Heart left ventricle (tissue), 16 donors: ENCODE results near the gene RXRA. TPM values are rescaled to one million over a fixed set of nuclear protein-coding genes. Genes with fewer than 3 reads are reported as not detected.

Source experiments
- ATAC-seq, 4 donors: fragments of 200-7000 bp; cut with Tn5 transposase; one replicate each; pipeline ENCODE4 v1.9.1; 2020 to 2022; ENCODE audit warnings: moderate library complexity in 4 of 4, mild to moderate bottlenecking in 3 of 4, moderate number of reproducible peaks in 1 of 4
- DNase-seq, 5 donors: peaks; one replicate each; pipeline ENCODE4 v3.0.0-alpha.2; 2020
- H3K27ac ChIP-seq, 12 donors: fragments of 200-600 bp; sonication (generic) in 4 of 12; one replicate each; pipeline versions ENCODE4 v1.5.0 to v1.8.0; 2016 to 2022; ENCODE audit warnings: mild to moderate bottlenecking in 2 of 12
- H3K27me3 ChIP-seq, 9 donors: fragments of 200-600 bp; sonication (generic) in 2 of 9; one replicate each; pipeline versions ENCODE4 v1.5.1 to v1.8.0; 2016 to 2022; ENCODE audit warnings: mild to moderate bottlenecking in 3 of 9
- H3K36me3 ChIP-seq, 9 donors: fragments of 200-600 bp; sonication (generic) in 2 of 9; one replicate each; pipeline versions ENCODE4 v1.5.0 to v1.8.0; 2018 to 2022; ENCODE audit warnings: mild to moderate bottlenecking in 2 of 9
- H3K4me1 ChIP-seq, 12 donors: fragments of 200-600 bp; sonication (generic) in 4 of 12; one replicate each; pipeline versions ENCODE4 v1.5.0 to v1.8.0; 2016 to 2022; ENCODE audit warnings: mild to moderate bottlenecking in 3 of 12
- H3K4me3 ChIP-seq, 12 donors: fragments of 200-600 bp; sonication (generic) in 4 of 12; one replicate each; pipeline versions ENCODE4 v1.5.0 to v1.8.0; 2017 to 2022; ENCODE audit warnings: mild to moderate bottlenecking in 9 of 12, moderate library complexity in 4 of 12
- H3K9me3 ChIP-seq, 12 donors: fragments of 200-600 bp; sonication (generic) in 4 of 12; one replicate each; pipeline versions ENCODE4 v1.5.0 to v1.8.0; 2016 to 2022; ENCODE audit warnings: mild to moderate bottlenecking in 1 of 12
- POLR2A ChIP-seq, 2 donors: fragments of 450-650 bp; IDR thresholded peaks; one replicate each; pipeline ENCODE4 v1.6.1; 2017; ENCODE audit warnings: antibody characterized with exemption in 2 of 2, mild to moderate bottlenecking in 2 of 2, moderate library complexity in 2 of 2
- WGBS, 4 donors: extraction: QIAGEN DNeasy Blood & Tissue Kit in 2 of 4; methylation state at CpG; one replicate each; pipeline versions ENCODE4 v1.1.5 to v1.1.7; 2013 to 2018; 5-methylcytosine and 5-hydroxymethylcytosine counted together
- intact Hi-C, 10 donors: fragments of 100-400 bp; cut with DNase I; formaldehyde crosslinking; loops; one replicate each; pipeline versions ENCODE4 v1.11.1 to v1.14.2; 2022
- long read RNA-seq, 3 donors: library from polyadenylated mRNA; unstranded; transcript quantifications; one replicate each; pipeline ENCODE4 v2.0.0, GENCODE V29; 2020 to 2021
- polyA plus RNA-seq, 2 donors: library from polyadenylated mRNA; stranded (reverse); fragments of 200-250 nt; gene quantifications; one replicate each; pipeline ENCODE4 v1.2.3, GENCODE V29; 2013
- total RNA-seq, 9 donors: library from RNA; depleted of rRNA in 2 of 9; stranded (reverse); fragments of >200 nt in 2 of 9; fragmentation: NEBNext Ultra II Directional in 3 of 9; extraction: Animal tissue kit (Norgen Biotek cat#: 25700) in 3 of 9; gene quantifications; one replicate each; pipeline versions ENCODE4 v1.1.0 to v1.2.4, GENCODE V29; 2016 to 2023
- TF ChIP-seq, protein P1 (sequence below), 12 donors: fragments of 200-600 bp; sonication (generic) in 4 of 12; IDR thresholded peaks; one replicate each; pipeline versions ENCODE4 v1.5.0 to v1.8.0; 2018 to 2022; ENCODE audit warnings: antibody characterized with exemption in 12 of 12, mild to moderate bottlenecking in 5 of 12
- donor health status: ischemic (EF 13 %, LVEDD 7.1; RV severe dilation, severe dysfunction).
- donor health status: healthy with polysubstance abuse.
- donor health status: DM: no; HTN: yes; CAD: no.
- donor health status: DM: no; HTN: no; CAD: no.
- donor health status: ischemic (EF 25% LVEDD 6.9; RV normal size, moderate dysfunction).
- donor health status: ischemic (EF 25% LVEDD 5.7; RV mildly dilated, moderate dysfunction).
- donor health status: healthy.
- donor health status: DM: yes; HTN: yes; CAD: no.
- donor health status: ischemic (EF 35%, LVEDD 5.7; RV mildly dilated, moderate dysfunction).
- donor health status: nonischemic (EF 11% LVEDD 7.7; RV severe dilation, severe dysfunction).
- donor health status: DM: yes; HTN: yes; CAD: no.
- donor health status: PGD.
- donor health status: ischemic (EF 29% LVEDD 5.4; RV normal size, mild dysfunction).
- donor health status: nonischemic (EF 23%, LVEDD 6.1; RV moderate dilation, normal function).

RXRA gene
- total RNA-seq (10 to 100 TPM; 45.5 to 87.9 (median 52.9) TPM), polyA plus RNA-seq (10 to 100 TPM; 54.9 to 55.8 TPM)
- long read RNA-seq, donor 1, transcript RXRA-202 (10 exons, 1,846 nt) = major isoform, 8 of 101 reads
- long read RNA-seq, donor 1, partial matches to known transcripts = 90 of 101 reads
- long read RNA-seq, donor 1, other reads (novel, unspliced or antisense) = 3 of 101 reads
- long read RNA-seq, donor 2, transcript RXRA-202 (10 exons, 1,846 nt) = major isoform, 5 of 114 reads
- long read RNA-seq, donor 2, partial matches to known transcripts = 101 of 114 reads
- long read RNA-seq, donor 2, other reads (novel, unspliced or antisense) = 8 of 114 reads
- long read RNA-seq, donor 3, transcript RXRA-202 (10 exons, 1,846 nt) = major isoform, 17 of 93 reads
- long read RNA-seq, donor 3, partial matches to known transcripts = 70 of 93 reads
- long read RNA-seq, donor 3, other reads (novel, unspliced or antisense) = 6 of 93 reads

DNA sequence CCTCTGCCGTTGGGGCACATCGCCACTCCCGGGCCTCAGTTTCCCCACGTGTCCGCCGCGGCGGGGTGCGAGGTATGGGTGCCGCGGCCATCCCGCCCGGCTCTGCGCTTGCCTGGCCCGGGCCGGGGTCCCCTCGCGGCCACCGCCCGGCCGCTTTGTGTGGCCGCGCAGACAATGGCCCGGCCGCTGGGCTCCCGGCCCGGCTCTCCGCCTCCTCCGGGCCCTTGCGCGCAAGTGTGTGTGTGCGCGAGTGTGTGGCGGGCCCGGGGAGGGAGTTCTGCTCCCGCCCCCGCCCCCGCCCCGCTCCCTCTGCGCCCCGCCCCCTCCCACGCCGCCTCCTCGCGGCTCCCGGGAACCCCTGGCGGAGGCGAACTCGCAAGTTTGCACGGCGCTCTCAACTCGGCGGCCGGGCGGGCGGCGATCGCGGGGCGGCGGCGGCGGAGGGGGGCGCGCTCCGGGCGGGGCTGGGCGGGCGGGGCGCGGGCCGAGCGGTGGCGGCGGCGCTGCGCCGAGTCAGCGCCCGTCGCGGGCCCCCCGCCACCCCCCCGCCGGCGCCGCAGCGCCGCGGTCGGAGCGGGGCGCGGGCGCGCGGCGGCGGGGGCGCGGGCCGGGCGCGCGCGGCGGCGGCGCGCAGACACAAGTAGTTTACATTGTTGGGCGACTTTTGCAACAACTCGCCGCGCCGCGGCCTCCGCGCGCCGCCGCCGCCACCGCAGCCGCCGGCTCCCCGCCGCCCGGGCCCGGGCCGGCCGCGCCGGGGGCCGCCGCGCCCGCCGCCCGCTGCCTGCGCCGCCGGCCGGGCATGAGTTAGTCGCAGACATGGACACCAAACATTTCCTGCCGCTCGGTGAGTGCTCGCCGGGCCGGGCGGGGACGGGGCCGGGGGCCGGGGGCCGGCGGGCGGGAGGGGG lies at the start of gene RXRA:
Gene RXRA (plus strand): TSS at position 643 of the 911 bp plus-strand sequence. CDS start 177 bp downstream, at position 820.
- intact Hi-C loops = loop anchor here (2.0 to 10.0 kb wide), 15 partner anchors 39 to 259 kb away; partner anchors contain the start of gene BRD3 (in 1 of the 10)
- 0 to 1% (median 1%) methylated on average over 43 to 155 of the region's 156 CpGs for WGBS, 4 donors
- Histone ChIP-seq H3K4me1 (peaks cover 16 to 65% (median 50%) of the 10 kb centered on the region in 12 donors), H3K27ac (peak within 1 kb of the TSS; percentile 91 to 100 (median 97)), H3K27me3 (no peaks in the 10 kb centered on the region), H3K4me3 (peak within 1 kb of the TSS; percentile 50 to 99 (median 84)), H3K9me3 (no peaks in the 10 kb centered on the region), H3K36me3 (no peaks in the 10 kb centered on the region)
- ATAC-seq (peak; percentile 19 to 72 (median 66)), DNase-seq (peak; percentile 86 to 94 (median 90))
- TF ChIP-seq, protein P1, sequence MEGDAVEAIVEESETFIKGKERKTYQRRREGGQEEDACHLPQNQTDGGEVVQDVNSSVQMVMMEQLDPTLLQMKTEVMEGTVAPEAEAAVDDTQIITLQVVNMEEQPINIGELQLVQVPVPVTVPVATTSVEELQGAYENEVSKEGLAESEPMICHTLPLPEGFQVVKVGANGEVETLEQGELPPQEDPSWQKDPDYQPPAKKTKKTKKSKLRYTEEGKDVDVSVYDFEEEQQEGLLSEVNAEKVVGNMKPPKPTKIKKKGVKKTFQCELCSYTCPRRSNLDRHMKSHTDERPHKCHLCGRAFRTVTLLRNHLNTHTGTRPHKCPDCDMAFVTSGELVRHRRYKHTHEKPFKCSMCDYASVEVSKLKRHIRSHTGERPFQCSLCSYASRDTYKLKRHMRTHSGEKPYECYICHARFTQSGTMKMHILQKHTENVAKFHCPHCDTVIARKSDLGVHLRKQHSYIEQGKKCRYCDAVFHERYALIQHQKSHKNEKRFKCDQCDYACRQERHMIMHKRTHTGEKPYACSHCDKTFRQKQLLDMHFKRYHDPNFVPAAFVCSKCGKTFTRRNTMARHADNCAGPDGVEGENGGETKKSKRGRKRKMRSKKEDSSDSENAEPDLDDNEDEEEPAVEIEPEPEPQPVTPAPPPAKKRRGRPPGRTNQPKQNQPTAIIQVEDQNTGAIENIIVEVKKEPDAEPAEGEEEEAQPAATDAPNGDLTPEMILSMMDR (IDR thresholded peaks at IDR 0.05) = peak in 6 of 12 donors; percentile 22 to 46 (median 30)
- TF ChIP-seq POLR2A (IDR thresholded peaks at IDR 0.05) = peak; percentile 4 to 89

DNA sequence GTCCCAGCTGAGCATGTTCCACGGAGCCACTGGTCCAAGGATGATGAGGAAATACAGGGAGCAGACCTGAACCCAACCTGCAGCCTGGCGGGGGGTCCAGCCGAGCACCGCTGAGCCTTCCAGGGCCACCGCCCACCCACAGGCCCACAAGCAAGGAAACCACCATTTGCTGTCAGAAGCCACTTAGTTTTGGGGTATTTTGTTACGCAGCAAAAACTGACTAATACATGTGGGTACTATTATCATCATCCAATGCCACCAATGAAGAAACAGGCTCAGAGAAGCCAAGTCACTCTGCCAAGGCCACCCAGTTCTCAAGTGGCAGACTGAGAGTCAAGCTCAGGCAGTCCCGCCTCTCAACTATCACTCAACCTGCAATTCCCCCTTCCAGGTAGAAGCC lies 48.0 kb upstream of the RXRA start:
- no peak overlapping the region for H3K4me3 ChIP-seq
- intact Hi-C loops = loop anchor here in 1 of 10 donors (10.0 kb wide), 1 partner anchor 103 kb away; no protein-coding TSS in a partner anchor
- DNase-seq (no peak), ATAC-seq (no peak)
- no peak overlapping the region for H3K27ac ChIP-seq
- no peaks in the 10 kb centered on the region for H3K9me3 ChIP-seq
- TF ChIP-seq, protein P1 (IDR thresholded peaks at IDR 0.05) = no peak
- no peak for TF ChIP-seq POLR2A (IDR thresholded peaks at IDR 0.05)
- WGBS, 4 donors = 90 to 98% (median 97%) methylated on average over 7 of the region's 7 CpGs
- peaks cover 0 to 14% (median 4%) of the 10 kb centered on the region in 12 donors for H3K4me1 ChIP-seq
- H3K27me3 ChIP-seq = peaks cover 0 to 6% (median 0%) of the 10 kb centered on the region in 9 donors
- no peaks in the 10 kb centered on the region for H3K36me3 ChIP-seq

DNA sequence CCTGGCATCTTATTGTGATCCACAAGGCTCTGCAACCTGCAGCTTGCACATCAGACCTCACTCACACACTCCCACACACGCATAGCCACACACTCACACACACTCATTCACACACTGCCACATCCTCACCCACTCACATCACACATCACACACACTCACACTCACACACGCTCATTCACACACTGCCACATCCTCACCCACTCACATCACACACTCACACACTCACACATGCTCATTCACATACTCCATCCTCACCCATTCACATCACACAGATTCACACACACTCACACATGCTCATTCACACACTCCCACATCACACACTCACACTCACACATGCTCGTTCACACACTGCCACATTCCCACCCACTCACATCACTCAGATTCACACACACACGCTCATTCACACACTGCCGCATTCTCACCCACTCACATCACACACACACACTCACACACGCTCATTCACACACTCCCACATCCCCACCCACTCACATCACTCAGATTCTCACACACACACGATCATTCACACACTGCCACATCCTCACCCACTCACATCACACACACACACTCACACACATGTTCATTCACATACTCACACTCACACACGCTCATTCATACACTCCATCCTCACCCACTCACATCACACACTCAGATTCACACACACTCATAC lies 47.1 kb upstream of the RXRA start:
- ATAC-seq = no peak
- no peak for DNase-seq
- 86 to 87% (median 86%) methylated on average over 8 of the region's 8 CpGs for WGBS, 4 donors
- H3K27ac ChIP-seq = no peak overlapping the region
- peaks cover 0 to 19% (median 12%) of the 10 kb centered on the region in 12 donors for H3K4me1 ChIP-seq
- no peaks in the 10 kb centered on the region for H3K36me3 ChIP-seq
- TF ChIP-seq POLR2A (IDR thresholded peaks at IDR 0.05) = no peak
- TF ChIP-seq, protein P1 (IDR thresholded peaks at IDR 0.05) = no peak
- no peaks in the 10 kb centered on the region for H3K9me3 ChIP-seq
- H3K27me3 ChIP-seq = peaks cover 0 to 7% (median 0%) of the 10 kb centered on the region in 9 donors
- H3K4me3 ChIP-seq = no peak overlapping the region
- intact Hi-C loops = loop anchor here in 1 of 10 donors (10.0 kb wide), 1 partner anchor 104 kb away; no protein-coding TSS in a partner anchor
